Pulmonary artery endothelial cell (primary cell): ENCODE results near the gene CFH. TPM values are rescaled to one million over a fixed set of nuclear protein-coding genes. Genes with fewer than 3 reads are reported as not detected.
"Not testable (repeated sequence)": the region's sequence is repeated elsewhere in the genome, so short reads cannot be mapped to it uniquely, and the experiment has no call there.

ENCODE experiments used
- DNase-seq: peaks from one replicate; pipeline ENCODE4 v3.0.0-alpha.2; 2011; ENCODE audit warnings: low read depth, low spot score
- total RNA-seq: library from RNA; depleted of rRNA; stranded (reverse); fragments of >200 nt; gene quantifications from 2 replicates; pipeline ENCODE4 v1.2.3, GENCODE V29; 2014

Gene CFH
- total RNA-seq = 74.6 and 160 TPM in 2 replicates

DNA sequence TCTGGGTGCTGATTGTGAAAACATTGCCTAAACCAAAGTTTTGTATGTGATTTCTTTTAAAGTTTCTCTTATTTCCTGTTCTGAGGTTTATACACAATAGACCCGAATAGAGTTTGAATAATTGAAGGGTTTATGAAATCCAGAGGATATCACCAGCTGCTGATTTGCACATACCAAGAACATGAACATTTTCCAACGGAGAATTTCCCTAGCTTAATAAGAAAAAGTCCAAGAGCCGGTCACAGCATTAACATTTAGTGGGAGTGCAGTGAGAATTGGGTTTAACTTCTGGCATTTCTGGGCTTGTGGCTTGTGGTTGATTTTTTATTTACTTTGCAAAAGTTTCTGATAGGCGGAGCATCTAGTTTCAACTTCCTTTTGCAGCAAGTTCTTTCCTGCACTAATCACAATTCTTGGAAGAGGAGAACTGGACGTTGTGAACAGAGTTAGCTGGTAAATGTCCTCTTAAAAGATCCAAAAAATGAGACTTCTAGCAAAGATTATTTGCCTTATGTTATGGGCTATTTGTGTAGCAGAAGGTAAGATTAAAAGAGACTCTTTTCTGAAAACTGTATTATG is at the start of gene CFH:
Gene CFH, plus strand, starts transcription at position 407 of the 579 bp plus-strand sequence. Its CDS starts 75 bp downstream, at position 482.
- peak; percentile 13 for DNase-seq

DNA sequence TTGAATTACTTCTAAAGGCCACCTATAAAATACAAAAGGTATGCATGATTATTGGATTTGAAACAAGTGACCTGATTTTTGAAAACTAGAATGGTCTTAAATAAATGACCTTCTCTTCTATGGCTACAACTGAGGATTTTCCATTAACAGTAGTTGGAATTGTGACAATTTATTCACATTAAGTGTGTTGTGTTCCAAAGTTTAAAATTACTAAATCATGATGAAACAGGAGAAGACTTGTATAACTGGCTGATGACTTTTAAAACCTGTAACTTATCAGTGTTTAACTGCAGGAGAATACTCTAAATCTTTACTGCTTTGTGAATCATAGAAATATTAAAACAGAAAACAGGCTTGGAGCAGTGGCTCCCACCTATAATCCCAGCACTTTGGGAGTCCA is 48.2 kb upstream of the CFH start:
- no peak for DNase-seq

DNA sequence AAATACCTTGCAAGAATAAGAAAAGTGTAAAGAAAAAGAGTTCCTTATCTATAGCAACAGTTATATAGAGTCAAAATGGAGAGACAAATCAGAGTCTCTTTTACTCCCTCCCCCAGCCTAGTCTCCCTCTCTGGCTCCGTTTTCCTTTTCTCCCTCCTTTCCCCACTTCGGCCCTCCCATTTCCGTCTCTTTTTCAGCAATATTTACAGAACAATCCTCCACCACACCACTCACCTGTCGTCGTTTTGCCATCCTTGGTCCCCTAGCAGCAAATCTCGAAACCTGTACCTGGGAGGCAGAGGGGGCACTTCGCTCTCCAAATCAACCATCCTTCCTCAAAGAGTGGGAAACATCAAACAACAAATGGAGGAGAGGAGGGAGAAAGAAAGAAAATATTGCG is 43.9 kb upstream of the CFH start:
- no peak for DNase-seq

DNA sequence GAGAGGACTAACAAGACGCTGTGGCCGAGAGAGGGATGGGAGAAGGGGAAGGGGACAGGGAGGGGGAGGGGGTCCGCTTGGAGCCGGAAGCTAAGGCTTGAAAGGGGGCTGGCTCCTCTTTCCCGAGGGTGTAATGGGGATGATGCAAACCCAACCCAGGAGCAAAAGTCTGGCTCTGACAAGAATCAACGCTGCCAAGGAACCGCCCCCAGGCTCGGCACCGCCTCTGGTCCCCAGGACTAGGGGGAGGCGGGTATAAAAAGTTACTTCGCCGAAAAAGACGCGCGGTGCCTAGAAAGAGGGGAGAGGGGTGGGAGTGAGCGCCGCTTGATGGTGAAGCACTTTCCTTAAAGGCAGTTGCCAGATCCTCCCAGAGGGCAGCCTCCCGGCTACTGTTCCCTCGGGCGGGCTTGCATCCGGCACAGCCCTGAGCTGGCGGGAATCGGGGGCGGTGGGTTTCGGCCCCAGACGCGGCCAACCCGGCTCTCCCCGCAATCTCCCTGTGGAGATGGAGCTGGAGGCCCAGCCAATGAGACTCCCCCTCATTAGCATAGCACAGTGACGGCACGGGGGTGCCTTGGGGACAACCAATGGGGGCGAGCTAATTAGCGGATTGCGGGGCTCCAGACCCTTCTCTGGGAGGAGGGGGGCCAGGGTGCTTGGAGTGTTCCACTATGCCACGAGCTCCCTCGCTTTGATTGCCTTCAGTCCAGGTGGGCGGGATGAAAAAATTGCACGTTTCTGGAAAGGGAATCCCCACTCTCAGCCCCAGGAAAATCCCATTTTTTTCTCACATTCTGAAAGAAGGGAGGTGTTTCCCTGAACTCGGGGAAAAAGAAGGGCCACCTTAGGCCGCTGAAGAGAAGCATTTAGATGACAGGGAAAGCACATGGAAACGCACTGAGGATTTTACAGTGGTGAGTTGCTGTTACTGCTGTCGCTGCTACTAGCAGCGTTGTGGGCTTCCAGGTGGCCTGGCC is 43.2 kb upstream of the CFH start, which contains the start of gene KCNT2:
Gene KCNT2, minus strand, starts transcription at position 51 of the 980 bp plus-strand sequence. CDS start 131 bp downstream, outside the sequence.
- DNase-seq = peak; percentile 13

DNA sequence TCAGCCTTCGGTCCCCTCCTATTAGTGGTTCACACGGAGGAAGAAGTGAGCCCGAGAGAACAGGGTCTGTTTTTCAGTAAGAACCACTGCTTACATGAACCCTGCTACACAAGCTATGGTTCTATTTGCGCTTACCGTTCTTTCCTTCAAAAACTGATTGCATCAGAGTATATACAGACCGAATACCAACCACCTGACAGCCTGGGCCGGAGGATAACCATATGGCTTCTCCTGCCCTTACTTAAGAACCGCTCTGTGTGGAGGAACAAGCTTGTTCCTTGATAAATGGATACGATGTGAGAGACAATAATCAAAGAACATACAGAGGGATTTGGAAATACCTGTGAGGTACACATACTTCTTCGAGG is 42.5 kb upstream of the CFH start:
- no peak for DNase-seq

DNA sequence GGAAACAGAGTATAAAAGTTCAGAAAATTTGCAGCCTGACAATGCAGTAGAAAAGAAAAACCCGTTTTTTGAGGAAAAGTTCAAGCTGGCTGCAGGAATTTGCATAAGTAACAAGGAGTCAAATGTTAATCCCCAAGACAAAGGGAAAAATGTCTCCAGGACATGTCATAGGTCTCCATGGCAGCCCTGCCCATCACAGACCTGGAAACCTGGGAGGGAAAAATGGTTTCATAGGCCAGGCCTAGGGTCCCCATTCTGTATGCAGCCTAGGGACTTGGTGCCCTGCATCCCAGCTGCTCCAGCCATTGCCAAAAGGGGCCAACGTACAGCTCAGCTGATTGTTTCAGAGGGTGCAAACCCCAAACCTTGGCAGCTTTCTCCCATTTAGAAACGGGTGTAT is 40.0 kb upstream of the CFH start:
- no peak for DNase-seq

DNA sequence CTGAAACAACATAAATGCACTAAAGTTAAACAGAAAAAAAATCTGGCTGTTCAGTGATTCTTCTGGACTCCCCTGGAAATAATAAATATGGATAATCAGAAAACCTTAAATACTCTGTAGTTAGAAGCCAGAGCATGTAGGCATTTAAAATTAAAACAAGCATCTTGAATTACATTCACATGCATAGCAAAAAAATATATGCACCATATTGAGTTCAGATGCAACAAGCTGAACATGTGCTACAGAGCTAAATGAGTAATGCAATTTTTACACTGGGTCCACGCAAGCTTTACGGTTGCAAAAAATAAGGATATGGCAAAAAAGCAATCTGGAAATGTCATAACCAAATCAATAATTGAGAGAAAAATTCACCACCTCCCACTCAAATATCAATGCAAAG is 32.1 kb upstream of the CFH start:
- no peak for DNase-seq

DNA sequence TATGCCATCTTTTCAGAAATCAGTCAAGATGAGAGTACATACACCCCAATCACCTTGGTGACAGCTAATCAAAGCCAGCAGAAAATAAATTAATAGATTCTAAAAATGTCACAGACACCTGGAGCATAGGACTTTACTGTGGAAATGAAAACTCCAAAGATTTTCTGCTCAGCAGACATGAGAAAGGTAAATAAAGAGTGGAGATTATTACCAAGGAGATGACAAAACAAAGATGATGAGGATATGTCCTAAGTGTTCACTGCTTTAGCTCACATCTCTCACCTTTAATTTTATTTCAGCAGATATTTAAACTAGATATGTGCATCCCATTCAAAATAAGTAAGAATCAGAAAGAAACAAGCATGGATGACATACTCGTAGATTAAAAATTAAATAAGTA is 28.8 kb upstream of the CFH start:
- no peak for DNase-seq

DNA sequence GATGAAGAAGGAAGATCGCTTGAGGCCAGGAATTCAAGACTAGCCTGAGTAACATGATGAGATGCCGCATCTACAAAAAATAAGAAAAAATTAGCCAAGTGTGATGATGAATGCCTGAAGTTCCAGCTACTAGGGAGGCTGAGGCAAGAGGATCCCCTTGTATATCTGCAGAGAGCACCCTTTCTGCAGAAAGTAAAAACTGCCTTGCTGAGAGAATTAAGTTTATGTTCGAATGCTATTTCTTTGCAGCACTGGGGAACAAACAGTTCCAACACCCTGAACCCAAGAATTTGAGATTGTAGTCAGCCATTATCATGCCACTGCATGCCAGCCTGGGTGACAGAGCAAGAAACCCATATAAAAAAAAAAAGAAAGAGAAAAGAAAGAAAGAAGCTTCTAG is 23.0 kb upstream of the CFH start:
- no peak for DNase-seq

DNA sequence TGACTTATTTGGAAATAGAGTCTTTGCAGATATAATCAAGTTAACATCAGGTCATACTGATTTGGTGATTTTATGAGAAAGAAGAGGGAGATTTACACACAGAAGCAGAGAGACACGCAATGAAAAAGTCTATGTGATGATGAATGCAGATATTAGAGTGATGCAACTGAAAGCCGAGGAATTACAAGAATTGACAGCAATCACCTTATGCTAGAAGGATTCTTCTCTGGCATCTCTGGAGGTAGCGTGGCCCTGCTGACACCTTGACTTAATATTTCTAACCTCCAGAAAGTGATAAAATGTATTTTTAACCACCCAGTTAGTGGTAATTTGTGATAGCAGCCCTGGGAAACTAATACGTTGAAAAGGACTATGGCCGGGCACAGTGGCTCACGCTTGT is 14.2 kb upstream of the CFH start:
- DNase-seq = no peak

DNA sequence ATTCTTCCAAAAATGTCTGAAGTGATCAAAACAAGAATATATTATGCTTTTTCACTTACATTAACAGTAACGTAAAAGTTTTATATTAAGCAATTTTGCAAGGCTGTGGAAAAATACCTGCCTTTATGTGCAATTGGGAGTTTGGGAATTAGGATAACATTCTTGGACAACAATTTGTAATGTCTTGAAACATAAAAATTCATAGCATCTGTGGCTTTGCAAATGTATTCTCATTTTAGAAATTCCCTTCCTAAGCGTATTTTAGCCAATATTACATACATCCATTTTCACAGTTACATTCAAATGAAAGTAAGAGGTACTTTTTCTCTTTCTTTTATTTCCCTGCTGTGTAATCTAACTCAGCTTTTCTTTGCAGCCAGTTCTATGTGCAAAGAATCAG is 13.4 kb upstream of the CFH start:
- no peak for DNase-seq

DNA sequence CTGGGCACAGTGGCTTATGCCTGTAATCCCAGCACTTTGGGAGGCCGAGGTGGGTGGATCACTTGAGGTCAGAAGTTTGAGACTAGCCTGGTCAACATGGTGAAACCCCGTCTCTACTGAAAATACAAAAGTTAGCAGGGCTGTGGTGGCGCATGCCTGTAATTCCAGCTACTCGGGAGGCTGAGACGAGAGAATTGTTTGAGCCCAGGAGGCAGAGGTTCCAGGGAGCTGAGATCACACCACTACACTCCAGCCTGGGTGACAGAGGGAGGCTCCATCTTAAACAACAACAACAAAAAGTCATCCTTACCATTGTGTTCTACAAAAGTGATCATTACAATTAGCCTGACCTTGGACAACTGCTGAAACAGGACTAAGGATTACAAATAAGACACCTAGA is 12.6 kb upstream of the CFH start:
- not testable (repeated sequence) for DNase-seq

DNA sequence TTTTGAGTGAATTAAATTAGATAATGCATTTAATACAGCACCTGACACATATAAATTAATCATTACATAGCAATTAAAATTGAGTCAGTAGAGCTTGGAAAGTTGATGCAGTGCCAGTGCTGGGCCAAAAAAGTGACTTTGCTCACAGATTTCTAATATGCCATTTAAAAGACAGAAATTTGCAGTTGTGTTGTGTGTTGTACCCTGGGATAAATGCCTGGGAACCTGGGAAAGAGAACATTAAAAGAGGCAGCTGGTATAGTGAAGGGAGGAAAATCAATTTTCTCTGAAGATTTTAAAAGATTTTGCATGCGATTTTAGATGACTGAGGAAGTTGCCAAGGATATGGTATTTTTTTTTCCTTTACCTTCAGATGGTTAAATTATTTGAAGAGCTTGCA is 10.9 kb upstream of the CFH start:
- DNase-seq = no peak

DNA sequence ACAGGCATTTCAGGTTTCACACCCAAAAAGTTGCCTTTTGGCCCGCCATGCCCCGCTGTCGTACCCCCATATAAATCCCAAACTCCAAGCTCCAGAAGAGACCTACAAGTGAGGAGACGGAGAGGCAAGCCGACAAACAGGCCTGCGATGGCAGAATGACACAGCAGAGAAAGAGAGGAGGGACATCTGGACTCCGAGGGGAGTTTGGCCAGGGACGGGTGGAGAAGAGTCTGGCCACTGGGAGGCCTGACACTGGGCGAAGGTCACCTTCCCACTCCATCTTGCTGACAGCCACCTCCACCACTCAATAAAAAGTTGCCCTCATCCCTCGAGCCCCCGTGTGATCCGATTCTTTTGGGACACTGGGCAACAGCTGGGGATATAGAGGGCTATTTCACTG is 1.9 kb upstream of the CFH start:
- DNase-seq = no peak

DNA sequence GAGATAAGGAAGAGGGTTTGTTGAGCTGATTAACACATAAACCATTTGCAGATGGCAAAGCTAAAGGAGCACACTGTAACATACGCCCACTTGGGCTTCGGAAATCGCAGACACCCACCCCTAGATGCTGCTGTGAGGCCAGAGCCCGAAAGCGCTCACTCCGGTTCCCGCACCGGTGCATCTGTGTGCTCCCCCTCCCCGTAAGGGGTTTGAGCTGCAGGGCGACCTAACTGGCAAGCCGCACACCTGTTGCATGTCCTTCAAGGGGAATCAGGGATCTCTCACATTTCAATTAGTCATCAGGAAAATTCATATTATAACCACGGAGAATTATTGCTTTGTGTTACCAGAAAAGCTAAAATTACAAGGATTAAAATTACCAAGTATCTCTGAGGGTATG is 1.4 kb upstream of the CFH start:
- no peak for DNase-seq

DNA sequence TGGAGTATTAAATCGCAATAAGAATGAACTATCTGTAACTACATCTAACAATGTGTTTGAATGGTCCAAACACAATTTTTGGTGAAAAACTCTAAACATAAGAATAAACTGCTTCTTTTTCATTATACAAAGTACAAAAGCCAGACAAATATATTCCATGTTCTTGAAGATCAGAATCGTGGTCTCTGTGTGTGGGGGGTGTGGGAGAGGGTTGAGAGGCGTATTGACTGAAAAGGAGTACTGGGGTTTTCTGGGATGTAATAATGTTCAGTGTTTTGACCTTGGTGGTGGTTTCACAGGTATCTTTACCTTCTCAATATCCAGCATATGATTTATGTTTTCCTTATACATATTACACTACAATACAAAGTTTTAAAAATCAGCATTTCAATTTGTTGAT is 764 bp upstream of the CFH start:
- DNase-seq = no peak

DNA sequence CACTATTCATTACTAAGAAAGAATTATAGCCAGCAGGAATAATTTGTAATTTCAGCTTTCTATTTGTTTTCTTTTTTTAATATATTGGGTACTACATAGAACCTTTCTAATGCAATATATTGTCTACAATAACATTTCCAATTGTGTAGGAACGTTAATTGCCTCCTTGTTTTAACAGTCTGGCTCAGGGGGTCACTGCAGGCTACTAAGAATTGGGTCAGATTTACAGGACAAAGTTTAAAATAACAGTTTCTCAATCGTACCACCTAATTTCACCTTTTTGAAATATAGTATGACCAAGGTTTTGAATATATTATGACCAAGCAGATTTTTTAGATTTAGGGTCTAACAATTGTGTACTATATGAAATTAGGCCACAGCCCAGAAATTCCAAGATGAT is 2.4 kb downstream of the CFH start:
- DNase-seq = no peak

DNA sequence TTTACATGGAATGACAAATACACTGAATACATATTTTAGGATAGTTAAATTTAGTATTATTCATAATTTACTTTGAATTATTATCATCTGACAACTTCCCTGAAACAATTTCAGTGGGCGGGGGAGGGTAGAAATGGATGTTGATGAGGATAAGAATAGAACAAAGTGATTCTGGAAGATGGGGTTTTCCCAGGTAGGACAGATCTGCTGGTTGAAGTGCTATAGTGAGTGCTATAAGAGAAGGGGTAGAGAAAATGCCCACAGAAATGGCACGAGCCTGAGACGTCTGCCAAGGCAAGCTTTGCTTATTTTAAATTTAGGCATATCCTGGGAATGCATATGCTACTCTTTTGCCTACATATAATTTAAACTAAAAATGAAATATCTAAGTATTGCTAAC is 3.2 kb downstream of the CFH start:
- no peak for DNase-seq

DNA sequence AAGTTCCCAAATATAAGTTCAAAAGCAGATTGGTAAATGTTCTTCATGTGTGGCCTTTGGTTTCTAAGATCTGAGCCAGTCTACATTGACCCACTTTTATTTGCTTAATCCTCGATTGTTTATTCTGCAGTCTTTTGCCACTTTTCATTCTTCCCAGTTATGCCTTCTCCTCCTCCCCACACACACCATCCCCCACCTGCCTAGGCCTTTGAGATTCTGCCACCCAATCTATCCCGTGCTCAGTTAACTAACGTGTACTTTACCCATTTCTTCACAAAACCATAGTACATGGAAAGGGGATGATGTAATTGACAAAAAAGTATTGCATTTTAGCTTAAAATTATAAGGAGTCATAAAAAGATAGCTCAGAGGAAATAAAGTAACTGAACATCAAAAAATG is 3.7 kb downstream of the CFH start:
- DNase-seq = no peak

DNA sequence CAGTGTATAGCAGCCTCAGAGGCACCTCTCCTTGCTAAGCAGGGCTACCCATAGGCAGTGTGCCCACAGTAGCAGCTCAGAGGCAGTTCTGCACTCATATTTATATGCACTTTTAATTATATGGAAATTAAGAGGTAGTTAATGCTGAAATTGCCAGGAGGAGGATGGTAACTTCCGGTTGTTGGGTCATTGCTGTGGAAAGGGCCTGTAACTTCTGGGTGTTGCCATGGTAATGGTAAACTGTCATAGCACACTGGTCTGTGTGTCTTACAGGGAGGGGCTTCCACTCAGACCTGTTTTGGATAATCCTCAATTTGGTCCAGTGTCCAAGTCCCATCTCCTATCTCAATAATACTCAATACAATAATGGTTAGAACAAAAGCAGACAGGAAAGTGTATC is 7.6 kb downstream of the CFH start:
- DNase-seq = no peak

DNA sequence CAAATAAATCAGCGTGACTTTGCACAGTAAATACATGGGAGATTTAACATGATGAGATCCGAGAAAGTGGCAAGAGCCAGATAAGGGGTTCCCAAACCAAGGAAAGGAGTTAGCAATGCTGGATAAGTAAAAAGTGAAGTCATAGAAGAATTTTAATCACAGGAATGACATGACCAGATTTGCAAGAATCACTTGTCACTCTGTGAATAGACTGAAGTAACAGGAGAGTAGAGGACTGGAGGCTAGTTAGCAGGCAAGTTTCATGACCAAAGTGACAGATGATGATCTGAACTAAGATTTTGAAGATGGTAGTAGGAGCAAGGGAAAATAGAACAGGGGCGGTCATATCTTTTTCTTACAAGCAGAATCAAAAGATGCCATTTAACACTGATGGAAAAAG is 8.4 kb downstream of the CFH start:
- no peak for DNase-seq

DNA sequence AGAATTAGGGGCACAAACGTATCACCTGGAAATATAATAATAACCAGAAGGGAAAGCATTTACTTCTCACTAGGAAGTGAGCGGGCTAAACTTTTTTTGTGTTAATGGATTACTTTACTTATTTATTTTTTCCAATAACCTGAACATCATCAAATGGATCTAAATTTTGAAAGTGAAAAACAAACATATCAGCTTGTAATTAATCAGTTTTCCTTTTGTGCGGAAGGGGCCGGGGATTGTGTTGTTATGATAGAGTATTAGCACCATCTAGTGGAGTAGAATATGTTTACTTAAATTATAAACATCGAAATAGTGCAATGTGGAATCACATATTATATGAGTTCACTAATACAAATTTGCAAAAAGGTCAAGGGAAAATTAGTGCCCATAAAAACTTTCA is 9.0 kb downstream of the CFH start:
- DNase-seq = no peak

DNA sequence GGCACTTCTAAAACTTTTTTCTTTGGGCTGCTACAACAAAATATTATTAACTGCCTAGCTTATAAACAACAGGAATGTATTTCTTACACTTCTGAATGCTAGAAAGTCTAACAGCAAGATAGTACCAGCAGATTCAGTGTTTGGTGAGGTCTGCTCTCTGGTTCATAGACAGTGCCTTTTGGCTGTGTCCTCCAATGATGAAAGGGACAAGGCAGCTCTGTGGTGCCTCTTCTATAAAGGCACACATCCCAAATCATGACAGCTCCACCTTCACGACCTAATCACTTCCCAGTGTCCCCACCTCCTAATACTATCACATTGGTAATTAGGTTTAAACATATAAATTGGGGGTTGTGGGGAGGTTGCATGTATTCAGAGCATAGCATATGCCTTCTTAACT is 9.5 kb downstream of the CFH start:
- DNase-seq = no peak
